Heart left ventricle (tissue), 16 donors: Measurements from ENCODE around the gene RHCG. TPM values are rescaled to one million over a fixed set of nuclear protein-coding genes. Genes with fewer than 3 reads are reported as not detected.

ENCODE experiments used
- ATAC-seq, 4 donors: fragments of 200-7000 bp; cut with Tn5 transposase; one replicate each; pipeline ENCODE4 v1.9.1; 2020 to 2022; ENCODE audit warnings: moderate library complexity in 4 of 4, mild to moderate bottlenecking in 3 of 4, moderate number of reproducible peaks in 1 of 4
- DNase-seq, 5 donors: peaks; one replicate each; pipeline ENCODE4 v3.0.0-alpha.2; 2020
- H3K27ac ChIP-seq, 12 donors: fragments of 200-600 bp; sonication (generic) in 4 of 12; one replicate each; pipeline versions ENCODE4 v1.5.0 to v1.8.0; 2016 to 2022; ENCODE audit warnings: mild to moderate bottlenecking in 2 of 12
- H3K27me3 ChIP-seq, 9 donors: fragments of 200-600 bp; sonication (generic) in 2 of 9; one replicate each; pipeline versions ENCODE4 v1.5.1 to v1.8.0; 2016 to 2022; ENCODE audit warnings: mild to moderate bottlenecking in 3 of 9
- H3K36me3 ChIP-seq, 9 donors: fragments of 200-600 bp; sonication (generic) in 2 of 9; one replicate each; pipeline versions ENCODE4 v1.5.0 to v1.8.0; 2018 to 2022; ENCODE audit warnings: mild to moderate bottlenecking in 2 of 9
- H3K4me1 ChIP-seq, 12 donors: fragments of 200-600 bp; sonication (generic) in 4 of 12; one replicate each; pipeline versions ENCODE4 v1.5.0 to v1.8.0; 2016 to 2022; ENCODE audit warnings: mild to moderate bottlenecking in 3 of 12
- H3K4me3 ChIP-seq, 12 donors: fragments of 200-600 bp; sonication (generic) in 4 of 12; one replicate each; pipeline versions ENCODE4 v1.5.0 to v1.8.0; 2017 to 2022; ENCODE audit warnings: mild to moderate bottlenecking in 9 of 12, moderate library complexity in 4 of 12
- H3K9me3 ChIP-seq, 12 donors: fragments of 200-600 bp; sonication (generic) in 4 of 12; one replicate each; pipeline versions ENCODE4 v1.5.0 to v1.8.0; 2016 to 2022; ENCODE audit warnings: mild to moderate bottlenecking in 1 of 12
- CTCF ChIP-seq, 12 donors: fragments of 200-600 bp; sonication (generic) in 4 of 12; IDR thresholded peaks; one replicate each; pipeline versions ENCODE4 v1.5.0 to v1.8.0; 2018 to 2022; ENCODE audit warnings: antibody characterized with exemption in 12 of 12, mild to moderate bottlenecking in 5 of 12
- POLR2A ChIP-seq, 2 donors: fragments of 450-650 bp; IDR thresholded peaks; one replicate each; pipeline ENCODE4 v1.6.1; 2017; ENCODE audit warnings: antibody characterized with exemption in 2 of 2, mild to moderate bottlenecking in 2 of 2, moderate library complexity in 2 of 2
- WGBS, 4 donors: extraction: QIAGEN DNeasy Blood & Tissue Kit in 2 of 4; methylation state at CpG; one replicate each; pipeline versions ENCODE4 v1.1.5 to v1.1.7; 2013 to 2018; 5-methylcytosine and 5-hydroxymethylcytosine counted together
- intact Hi-C, 10 donors: fragments of 100-400 bp; cut with DNase I; formaldehyde crosslinking; loops; one replicate each; pipeline versions ENCODE4 v1.11.1 to v1.14.2; 2022
- polyA plus RNA-seq, 2 donors: library from polyadenylated mRNA; stranded (reverse); fragments of 200-250 nt; gene quantifications; one replicate each; pipeline ENCODE4 v1.2.3, GENCODE V29; 2013
- total RNA-seq, 9 donors: library from RNA; depleted of rRNA in 2 of 9; stranded (reverse); fragments of >200 nt in 2 of 9; fragmentation: NEBNext Ultra II Directional in 3 of 9; extraction: Animal tissue kit (Norgen Biotek cat#: 25700) in 3 of 9; gene quantifications; one replicate each; pipeline versions ENCODE4 v1.1.0 to v1.2.4, GENCODE V29; 2016 to 2023
- donor health status: ischemic (EF 13 %, LVEDD 7.1; RV severe dilation, severe dysfunction).
- donor health status: healthy with polysubstance abuse.
- donor health status: DM: no; HTN: yes; CAD: no.
- donor health status: DM: no; HTN: no; CAD: no.
- donor health status: ischemic (EF 25% LVEDD 6.9; RV normal size, moderate dysfunction).
- donor health status: ischemic (EF 25% LVEDD 5.7; RV mildly dilated, moderate dysfunction).
- donor health status: healthy.
- donor health status: DM: yes; HTN: yes; CAD: no.
- donor health status: ischemic (EF 35%, LVEDD 5.7; RV mildly dilated, moderate dysfunction).
- donor health status: nonischemic (EF 11% LVEDD 7.7; RV severe dilation, severe dysfunction).
- donor health status: DM: yes; HTN: yes; CAD: no.
- donor health status: PGD.
- donor health status: ischemic (EF 29% LVEDD 5.4; RV normal size, mild dysfunction).
- donor health status: nonischemic (EF 23%, LVEDD 6.1; RV moderate dilation, normal function).

The RHCG gene
- total and polyA plus RNA-seq, 11 donors = 0.20 to 2.9 (median 0.76) TPM; not detected in 4

GRCh38 chr15:89494031-89494430 lies 2.4 kb downstream of the RHCG start:
- Histone ChIP-seq H3K36me3 (no peaks in the 10 kb centered on the region), H3K4me3 (no peak overlapping the region), H3K9me3 (no peaks in the 10 kb centered on the region), H3K4me1 (peaks cover 0 to 7% (median 2%) of the 10 kb centered on the region in 12 donors), H3K27ac (no peak overlapping the region), H3K27me3 (peaks cover 15 to 70% (median 20%) of the 10 kb centered on the region in 9 donors)
- WGBS, 4 donors = 80 to 92% (median 85%) methylated on average over 3 of the region's 3 CpGs
- DNase-seq = no peak
- no peak for ATAC-seq
- intact Hi-C loops = loop anchor here in 1 of 10 donors (1.0 kb wide), 1 partner anchor 11 kb away; no protein-coding TSS in a partner anchor
- TF ChIP-seq CTCF (IDR thresholded peaks at IDR 0.05) (no peak), POLR2A (IDR thresholded peaks at IDR 0.05) (no peak)

- H3K9me3 ChIP-seq = no peaks in the 10 kb centered on the region
- intact Hi-C loops = no loop called here
- H3K36me3 ChIP-seq = no peaks in the 10 kb centered on the region
- ATAC-seq (no peak), DNase-seq (no peak)
- no peak overlapping the region for H3K4me3 ChIP-seq
- TF ChIP-seq CTCF (IDR thresholded peaks at IDR 0.05) (no peak), POLR2A (IDR thresholded peaks at IDR 0.05) (no peak)
- 69 to 75% (median 74%) methylated on average over 9 to 16 of the region's 16 CpGs for WGBS, 4 donors
- peaks cover 15 to 63% (median 20%) of the 10 kb centered on the region in 9 donors for H3K27me3 ChIP-seq
- no peak overlapping the region for H3K27ac ChIP-seq
- peaks cover 0 to 7% (median 2%) of the 10 kb centered on the region in 12 donors for H3K4me1 ChIP-seq
Measured at GRCh38 chr15:89492934-89493631, 3.3 kb downstream of the RHCG start.

- Histone ChIP-seq H3K4me1 (peaks cover 0 to 7% (median 2%) of the 10 kb centered on the region in 12 donors), H3K9me3 (no peaks in the 10 kb centered on the region), H3K27ac (no peak overlapping the region), H3K4me3 (no peak overlapping the region), H3K36me3 (no peaks in the 10 kb centered on the region), H3K27me3 (peaks cover 15 to 69% (median 20%) of the 10 kb centered on the region in 9 donors)
- intact Hi-C loops = no loop called here
- TF ChIP-seq POLR2A (IDR thresholded peaks at IDR 0.05) (no peak), CTCF (IDR thresholded peaks at IDR 0.05) (peak in 1 of 12 donors; percentile 22)
- DNase-seq (no peak), ATAC-seq (no peak)
- 24 to 36% (median 32%) methylated on average over 5 of the region's 5 CpGs for WGBS, 4 donors
Measured at GRCh38 chr15:89492111-89492641, 4.2 kb downstream of the RHCG start.

GRCh38 chr15:89490814-89491315 lies 5.5 kb downstream of the RHCG start:
- peaks cover 5 to 68% (median 18%) of the 10 kb centered on the region in 9 donors for H3K27me3 ChIP-seq
- 50 to 54% (median 51%) methylated on average over 8 of the region's 8 CpGs for WGBS, 4 donors
- intact Hi-C loops = no loop called here
- H3K4me3 ChIP-seq = no peak overlapping the region
- no peaks in the 10 kb centered on the region for H3K9me3 ChIP-seq
- no peak for ATAC-seq
- no peak for TF ChIP-seq CTCF (IDR thresholded peaks at IDR 0.05)
- no peak for TF ChIP-seq POLR2A (IDR thresholded peaks at IDR 0.05)
- no peaks in the 10 kb centered on the region for H3K36me3 ChIP-seq
- H3K27ac ChIP-seq = no peak overlapping the region
- no peak for DNase-seq
- H3K4me1 ChIP-seq = peaks cover 0 to 4% (median 0%) of the 10 kb centered on the region in 12 donors
